ENCODE measurements around the gene MCTP2. TPM values are rescaled to one million over a fixed set of nuclear protein-coding genes. Genes with fewer than 3 reads are reported as not detected.

Gene MCTP2
- total RNA-seq, 4 donors from 2014 or later: 0.13 to 2.0 (median 0.43) TPM

DNA sequence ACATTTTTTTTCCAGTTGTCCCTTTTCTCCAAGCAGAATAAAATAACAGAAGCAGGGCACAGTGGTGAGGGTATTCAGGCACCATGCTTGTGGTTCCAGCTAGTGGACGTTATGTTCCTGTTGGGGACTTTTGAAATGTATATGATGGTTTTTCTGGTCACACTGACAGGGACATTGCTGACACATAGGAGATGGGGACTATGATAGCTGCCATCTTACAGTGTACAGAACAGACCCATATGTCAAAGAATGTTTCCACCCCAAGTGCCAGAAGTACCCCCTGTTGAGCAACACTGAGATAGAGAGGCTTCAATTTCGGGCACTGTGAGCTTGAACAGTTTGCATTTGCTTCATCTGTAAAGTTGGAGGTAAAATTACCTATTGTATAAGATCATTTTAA, 38.6 kb downstream of the MCTP2 start:
- in situ Hi-C loops (cut with MboI; ENCODE audit: low sequenced_read_pairs in 4 of 4): no loop called here
- H3K4me1 ChIP-seq: no peaks in the 10 kb centered on the region
- DNase-seq (no peak), ATAC-seq (no peak)
- no peaks in the 10 kb centered on the region for H3K9me3 ChIP-seq
- H3K4me3 ChIP-seq: no peak overlapping the region
- intact Hi-C loops (cut with DNase I; ENCODE audit: low total_unique reads): no loop called here
- H3K36me3 ChIP-seq: no peaks in the 10 kb centered on the region
- TF ChIP-seq POLR2A (IDR thresholded peaks at IDR 0.05): no peak
- TF ChIP-seq, protein P1, sequence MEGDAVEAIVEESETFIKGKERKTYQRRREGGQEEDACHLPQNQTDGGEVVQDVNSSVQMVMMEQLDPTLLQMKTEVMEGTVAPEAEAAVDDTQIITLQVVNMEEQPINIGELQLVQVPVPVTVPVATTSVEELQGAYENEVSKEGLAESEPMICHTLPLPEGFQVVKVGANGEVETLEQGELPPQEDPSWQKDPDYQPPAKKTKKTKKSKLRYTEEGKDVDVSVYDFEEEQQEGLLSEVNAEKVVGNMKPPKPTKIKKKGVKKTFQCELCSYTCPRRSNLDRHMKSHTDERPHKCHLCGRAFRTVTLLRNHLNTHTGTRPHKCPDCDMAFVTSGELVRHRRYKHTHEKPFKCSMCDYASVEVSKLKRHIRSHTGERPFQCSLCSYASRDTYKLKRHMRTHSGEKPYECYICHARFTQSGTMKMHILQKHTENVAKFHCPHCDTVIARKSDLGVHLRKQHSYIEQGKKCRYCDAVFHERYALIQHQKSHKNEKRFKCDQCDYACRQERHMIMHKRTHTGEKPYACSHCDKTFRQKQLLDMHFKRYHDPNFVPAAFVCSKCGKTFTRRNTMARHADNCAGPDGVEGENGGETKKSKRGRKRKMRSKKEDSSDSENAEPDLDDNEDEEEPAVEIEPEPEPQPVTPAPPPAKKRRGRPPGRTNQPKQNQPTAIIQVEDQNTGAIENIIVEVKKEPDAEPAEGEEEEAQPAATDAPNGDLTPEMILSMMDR (IDR thresholded peaks at IDR 0.05 in 4 of 5, conservative IDR thresholded peaks at IDR 0.05 in 1 of 5): no peak
- H3K27ac ChIP-seq: no peak overlapping the region
- no peaks in the 10 kb centered on the region for H3K27me3 ChIP-seq

DNA sequence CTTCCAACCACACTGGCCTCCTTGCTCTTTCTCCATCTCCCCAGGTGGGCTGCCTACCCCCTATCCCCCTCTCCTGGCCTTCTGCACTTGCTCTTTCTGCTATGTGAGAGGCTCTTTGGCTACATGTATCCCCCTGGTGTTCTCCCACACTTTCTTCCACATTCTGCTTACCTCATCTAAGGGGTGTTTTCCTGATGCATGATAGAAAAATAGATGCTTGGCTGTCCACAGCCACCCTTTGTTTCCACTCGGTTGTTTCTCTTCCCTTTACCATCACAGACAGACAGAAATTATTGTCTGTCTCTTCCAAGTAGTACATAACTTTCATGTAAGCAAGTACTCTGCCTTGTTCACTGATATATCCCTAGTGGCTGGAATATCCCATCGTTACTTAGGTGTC, 39.2 kb downstream of the MCTP2 start:
- no peaks in the 10 kb centered on the region for H3K36me3 ChIP-seq
- intact Hi-C loops (cut with DNase I; ENCODE audit: low total_unique reads): no loop called here

DNA sequence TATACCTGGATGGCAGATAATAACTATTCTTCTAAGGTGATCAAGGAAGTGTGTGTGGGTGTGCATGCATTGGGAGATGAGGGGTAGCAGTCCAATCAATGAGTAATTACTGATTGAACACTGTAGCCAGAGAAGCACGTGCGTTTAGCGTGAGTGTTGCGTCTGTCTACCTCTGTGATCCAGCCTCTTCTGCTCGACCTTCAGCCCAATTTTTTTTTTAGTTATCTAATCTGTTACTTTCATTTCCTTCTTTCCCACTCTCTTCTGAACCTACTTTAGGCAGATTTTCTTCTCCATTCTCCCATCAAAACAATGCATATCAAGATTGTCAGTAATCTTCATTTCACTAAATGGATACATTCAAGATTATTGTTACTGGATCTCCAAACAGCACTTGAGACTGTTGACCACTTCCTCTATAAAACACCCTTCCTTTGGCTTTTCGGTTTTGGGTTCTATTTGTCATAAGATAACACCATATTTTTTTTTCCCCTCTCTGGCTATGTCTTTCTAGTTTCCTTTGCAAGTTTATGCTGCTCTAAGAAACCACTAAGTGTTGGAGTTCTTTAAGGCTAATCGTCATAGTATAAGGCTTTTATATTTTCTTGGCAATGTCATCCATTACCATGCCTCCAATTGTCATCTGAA, 41.0 kb downstream of the MCTP2 start:
- H3K9me3 ChIP-seq: no peaks in the 10 kb centered on the region

More for the DNA sequence above, 39.2 kb downstream of the MCTP2 start:
- H3K9me3 ChIP-seq: no peaks in the 10 kb centered on the region
- no peaks in the 10 kb centered on the region for H3K27me3 ChIP-seq
- DNase-seq (no peak), ATAC-seq (no peak)
- in situ Hi-C loops (cut with MboI; ENCODE audit: low sequenced_read_pairs in 4 of 4): no loop called here
- H3K4me1 ChIP-seq: no peaks in the 10 kb centered on the region
- H3K27ac ChIP-seq: no peak overlapping the region
- TF ChIP-seq, protein P1 (IDR thresholded peaks at IDR 0.05 in 4 of 5, conservative IDR thresholded peaks at IDR 0.05 in 1 of 5): no peak
- no peak for TF ChIP-seq POLR2A (IDR thresholded peaks at IDR 0.05)
- no peak overlapping the region for H3K4me3 ChIP-seq

DNA sequence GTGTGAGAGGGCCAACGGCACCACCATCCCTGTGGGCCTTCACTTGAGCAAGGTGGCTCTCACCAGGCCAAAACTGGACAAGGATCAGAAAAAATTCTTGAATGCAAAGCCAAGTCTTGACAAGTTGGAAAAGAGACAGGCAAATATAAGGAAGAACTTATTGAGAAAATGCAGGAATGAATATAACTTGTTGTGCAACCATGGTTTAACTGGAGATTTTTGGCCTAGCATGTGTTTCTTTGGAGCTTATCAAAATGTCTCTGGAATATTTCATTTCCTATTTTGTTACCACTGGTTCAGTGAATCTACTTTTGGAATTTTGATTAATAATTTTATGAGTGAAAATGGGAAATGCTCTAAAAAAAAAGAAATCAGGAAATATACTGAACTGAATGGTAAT, 42.5 kb downstream of the MCTP2 start:
- in situ Hi-C loops (cut with MboI; ENCODE audit: low sequenced_read_pairs in 4 of 4) (no loop called here), intact Hi-C loops (cut with DNase I; ENCODE audit: low total_unique reads) (no loop called here)
- Histone ChIP-seq H3K4me3 (no peak overlapping the region), H3K4me1 (no peaks in the 10 kb centered on the region), H3K36me3 (no peaks in the 10 kb centered on the region), H3K27ac (no peak overlapping the region), H3K27me3 (no peaks in the 10 kb centered on the region), H3K9me3 (no peaks in the 10 kb centered on the region)
- TF ChIP-seq, protein P1 (IDR thresholded peaks at IDR 0.05 in 4 of 5, conservative IDR thresholded peaks at IDR 0.05 in 1 of 5): no peak
- no peak for TF ChIP-seq POLR2A (IDR thresholded peaks at IDR 0.05)
- ATAC-seq: no peak
- no peak for DNase-seq

More for the DNA sequence above, 41.0 kb downstream of the MCTP2 start:
- no peaks in the 10 kb centered on the region for H3K27me3 ChIP-seq
- no peak overlapping the region for H3K27ac ChIP-seq
- intact Hi-C loops (cut with DNase I; ENCODE audit: low total_unique reads): no loop called here
- no peaks in the 10 kb centered on the region for H3K4me1 ChIP-seq
- no peaks in the 10 kb centered on the region for H3K36me3 ChIP-seq
- DNase-seq: no peak
- TF ChIP-seq, protein P1 (IDR thresholded peaks at IDR 0.05 in 4 of 5, conservative IDR thresholded peaks at IDR 0.05 in 1 of 5): no peak
- no peak for TF ChIP-seq POLR2A (IDR thresholded peaks at IDR 0.05)
- H3K4me3 ChIP-seq: no peak overlapping the region
- in situ Hi-C loops (cut with MboI; ENCODE audit: low sequenced_read_pairs in 4 of 4): no loop called here
- ATAC-seq: no peak

DNA sequence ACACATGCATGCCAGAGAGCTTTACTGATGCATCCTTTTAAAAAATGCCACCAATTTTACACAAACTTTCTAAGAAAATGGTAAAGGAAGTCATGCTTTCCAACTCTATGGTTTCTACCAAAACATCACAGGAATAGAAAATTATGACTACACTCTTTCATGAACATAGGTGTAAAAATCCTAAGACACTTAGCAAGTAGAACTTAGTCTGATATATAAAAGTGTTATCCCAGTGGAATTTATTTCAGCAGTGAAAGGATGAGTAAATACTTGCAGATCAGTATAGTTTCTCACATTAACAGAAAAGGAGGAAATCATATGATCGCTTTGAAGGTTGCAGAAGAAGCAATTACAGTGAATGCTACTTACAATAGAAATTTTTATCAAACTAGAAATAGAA, 43.4 kb downstream of the MCTP2 start:
- no peaks in the 10 kb centered on the region for H3K4me1 ChIP-seq
- TF ChIP-seq POLR2A (IDR thresholded peaks at IDR 0.05): no peak
- TF ChIP-seq, protein P1 (IDR thresholded peaks at IDR 0.05 in 4 of 5, conservative IDR thresholded peaks at IDR 0.05 in 1 of 5): no peak
- no peaks in the 10 kb centered on the region for H3K9me3 ChIP-seq
- in situ Hi-C loops (cut with MboI; ENCODE audit: low sequenced_read_pairs in 4 of 4): no loop called here
- intact Hi-C loops (cut with DNase I; ENCODE audit: low total_unique reads): no loop called here
- H3K36me3 ChIP-seq: no peaks in the 10 kb centered on the region
- no peak overlapping the region for H3K4me3 ChIP-seq
- H3K27ac ChIP-seq: no peak overlapping the region
- no peak for DNase-seq
- H3K27me3 ChIP-seq: no peaks in the 10 kb centered on the region
- no peak for ATAC-seq

Measured in gastrocnemius medialis (tissue), 4 donors.